Activated T-cell treated with anti-CD3 and anti-CD28 coated beads, Interleukin-2, amount 50 U/mL, for 48 hours (primary cell): ENCODE results near the gene GLB1L.

ENCODE experiments used
- DNase-seq, 2 experiments: peaks; one replicate each; pipeline ENCODE4 v3.0.0-alpha.2; 2020

Gene GLB1L

DNA sequence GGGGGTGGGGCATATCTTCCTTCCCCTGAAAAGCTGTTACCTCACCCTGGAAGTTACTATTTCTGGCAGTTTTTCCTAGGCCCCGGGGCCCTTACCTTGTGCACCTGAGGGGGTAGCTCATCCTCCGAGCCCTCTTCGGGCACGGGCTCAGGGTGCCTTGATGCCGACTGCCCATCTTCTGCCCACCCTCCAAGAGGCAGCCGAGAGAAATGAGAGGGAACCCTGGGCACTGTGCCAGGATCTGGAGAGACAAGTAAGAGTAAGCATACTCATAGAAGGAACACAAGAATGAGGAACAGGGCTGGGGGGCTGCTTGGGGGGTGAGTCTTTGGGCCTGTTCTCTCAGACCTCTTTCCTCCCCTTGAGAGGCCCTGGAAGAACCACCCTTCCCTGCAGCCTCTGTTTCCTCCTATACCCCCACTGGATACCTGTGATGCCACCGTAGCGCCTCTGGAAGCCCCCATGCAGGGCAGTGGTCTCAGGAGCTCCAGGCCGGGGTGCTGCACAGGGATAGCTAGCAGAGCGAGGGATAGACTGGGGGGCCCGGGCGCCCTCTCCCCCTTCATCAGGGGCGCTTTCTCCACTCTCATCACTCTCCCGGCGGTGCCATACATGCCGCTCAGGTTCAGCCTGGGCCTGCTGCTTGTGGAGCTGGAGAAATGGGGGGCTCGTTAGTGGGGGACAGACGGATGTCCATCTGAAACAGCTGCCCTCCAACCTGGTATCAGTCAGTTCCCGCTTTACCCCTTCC is 24.4 kb downstream of the GLB1L start:
- DNase-seq = no peak

DNA sequence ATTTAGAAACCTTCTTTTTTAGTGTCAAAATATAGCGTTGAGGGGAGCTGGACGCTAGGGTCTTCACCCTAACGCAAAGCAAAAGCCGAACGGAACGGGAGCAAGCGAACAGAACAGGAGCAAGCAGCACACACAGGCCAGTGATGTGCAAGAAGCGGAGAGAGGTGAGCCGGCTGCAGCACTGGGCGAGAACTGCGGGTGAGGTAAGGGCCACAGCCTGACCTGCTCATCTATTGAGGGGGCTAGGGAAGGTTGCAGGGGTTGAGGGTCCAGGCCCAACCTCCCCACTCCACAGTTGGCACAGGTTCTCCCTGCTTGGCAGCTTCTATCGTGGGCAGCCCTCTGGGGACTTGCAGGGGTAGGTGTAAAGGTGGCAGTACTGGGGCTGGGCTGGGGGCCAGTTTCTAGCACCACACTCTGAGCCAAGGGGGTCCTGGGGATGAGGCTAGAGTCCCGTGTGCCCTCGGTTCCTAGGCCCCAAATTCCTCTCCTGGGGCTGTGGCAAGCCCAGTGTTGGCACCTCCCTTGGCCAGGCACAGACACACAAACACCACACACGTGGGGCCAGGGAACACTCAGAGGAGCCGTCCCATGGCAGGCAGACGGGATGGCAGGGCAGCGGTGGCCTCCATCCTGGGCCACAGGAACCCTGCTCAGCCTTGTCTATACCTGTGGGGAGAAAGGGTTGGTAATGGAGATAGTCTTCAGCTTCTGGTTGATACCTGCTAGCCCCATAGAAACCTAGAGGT is 25.3 kb downstream of the GLB1L start:
- DNase-seq = no peak

GRCh38 chr2:219218732-219219701 is 26.2 kb downstream of the GLB1L start, which contains the start of gene ABCB6:
Gene ABCB6, minus strand, starts transcription at chr2:219218958. Its CDS starts 285 bp downstream, at chr2:219218673.
- peak; percentile 93 to 95 for DNase-seq

GRCh38 chr2:219218217-219218731 is 27.0 kb downstream of the GLB1L start:
- no peak for DNase-seq

DNA sequence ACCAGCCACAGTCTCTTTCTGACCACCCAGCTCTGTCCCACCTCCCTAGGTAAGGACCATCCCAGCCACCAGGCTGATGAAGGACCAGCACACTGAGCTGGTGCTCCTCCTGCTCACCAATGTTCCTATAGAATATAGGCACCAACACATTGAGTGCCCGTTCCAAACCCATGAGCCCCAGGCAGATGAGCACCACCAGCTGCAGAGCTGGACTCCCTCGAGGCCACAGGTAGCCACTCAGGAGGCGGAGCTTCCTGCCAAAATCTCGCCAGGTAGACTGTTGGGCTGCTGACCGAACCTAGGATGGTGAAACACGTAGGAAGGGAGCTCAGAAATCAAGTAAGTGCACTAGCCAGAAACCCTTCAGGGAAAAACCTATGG is 28.7 kb downstream of the GLB1L start:
- no peak for DNase-seq

DNA sequence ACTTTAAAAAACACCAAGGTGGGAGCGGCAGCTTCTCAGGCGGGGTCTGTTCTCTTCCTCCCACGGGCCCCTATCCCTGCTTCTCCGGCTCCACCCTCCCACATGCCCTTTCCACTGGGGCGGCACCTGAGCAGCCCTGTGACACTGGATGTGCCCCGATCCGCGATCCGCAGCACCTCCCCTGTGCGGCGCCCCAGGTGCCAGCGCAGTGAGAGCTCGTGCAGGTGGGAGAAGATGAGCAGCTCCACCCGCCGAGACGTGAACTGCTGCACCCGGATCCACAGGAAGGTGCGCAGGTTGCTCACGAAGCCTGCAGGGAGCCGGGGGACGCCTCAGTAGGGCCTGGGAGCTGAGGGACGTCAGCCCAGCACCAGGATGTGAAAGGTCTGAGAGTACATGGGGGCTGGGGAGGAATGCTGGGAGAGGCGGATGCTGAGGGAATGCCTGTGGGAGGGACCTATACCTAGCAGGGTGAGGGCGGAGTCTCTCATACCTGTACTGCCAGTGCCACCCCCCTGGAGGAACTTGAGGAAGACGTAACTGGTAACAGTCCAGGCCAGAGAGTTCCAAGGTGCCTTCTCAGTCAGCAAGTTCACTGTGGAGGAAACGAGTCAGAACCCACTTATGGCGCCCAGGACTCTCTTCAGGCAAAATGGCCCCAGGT is 29.2 kb downstream of the GLB1L start:
- no peak for DNase-seq

GRCh38 chr2:219214786-219215185 is 30.5 kb downstream of the GLB1L start:
- DNase-seq = no peak

DNA sequence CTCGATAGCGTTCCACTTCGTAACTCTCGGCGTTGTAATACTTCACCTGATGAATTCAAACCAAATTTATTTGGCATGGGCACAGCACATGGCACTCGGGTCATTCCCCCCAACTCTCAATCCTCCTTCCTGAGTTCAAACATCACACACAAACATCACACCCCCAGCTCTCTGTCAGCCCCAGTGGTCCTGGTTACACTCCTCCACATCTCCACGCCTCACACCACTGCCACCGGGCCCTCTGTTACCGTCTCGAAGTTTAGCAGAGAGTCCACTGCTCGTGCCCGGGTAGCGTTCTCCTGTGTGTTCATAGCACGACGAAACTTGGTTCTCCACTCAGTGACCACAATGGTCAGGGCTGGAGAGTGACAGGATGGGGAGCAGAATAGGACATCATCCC is 31.1 kb downstream of the GLB1L start:
- no peak for DNase-seq

- DNase-seq = no peak
Observed at GRCh38 chr2:219213486-219214071, 31.7 kb downstream of the GLB1L start.

DNA sequence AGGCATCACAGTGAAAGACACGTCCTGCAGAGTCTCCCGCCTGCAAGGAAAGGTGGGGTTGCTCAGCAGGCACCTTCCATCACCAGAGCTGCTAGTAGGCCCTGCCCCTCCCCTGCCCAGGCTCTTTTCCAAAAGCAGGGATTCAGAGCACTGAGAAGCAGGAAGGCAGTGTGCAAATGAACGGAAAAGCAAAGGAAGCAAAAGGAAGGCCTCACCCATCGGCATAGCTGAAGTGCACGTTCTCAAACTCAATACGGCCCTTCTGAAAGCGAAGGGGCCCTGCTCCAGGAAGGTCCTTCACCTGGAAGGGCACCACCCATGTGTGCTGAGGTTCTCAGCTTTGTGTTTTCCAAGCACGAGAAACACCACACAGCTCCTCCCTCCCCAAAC is 32.2 kb downstream of the GLB1L start:
- DNase-seq = no peak

GRCh38 chr2:219210886-219211362 is 34.3 kb downstream of the GLB1L start:
- DNase-seq = no peak

DNA sequence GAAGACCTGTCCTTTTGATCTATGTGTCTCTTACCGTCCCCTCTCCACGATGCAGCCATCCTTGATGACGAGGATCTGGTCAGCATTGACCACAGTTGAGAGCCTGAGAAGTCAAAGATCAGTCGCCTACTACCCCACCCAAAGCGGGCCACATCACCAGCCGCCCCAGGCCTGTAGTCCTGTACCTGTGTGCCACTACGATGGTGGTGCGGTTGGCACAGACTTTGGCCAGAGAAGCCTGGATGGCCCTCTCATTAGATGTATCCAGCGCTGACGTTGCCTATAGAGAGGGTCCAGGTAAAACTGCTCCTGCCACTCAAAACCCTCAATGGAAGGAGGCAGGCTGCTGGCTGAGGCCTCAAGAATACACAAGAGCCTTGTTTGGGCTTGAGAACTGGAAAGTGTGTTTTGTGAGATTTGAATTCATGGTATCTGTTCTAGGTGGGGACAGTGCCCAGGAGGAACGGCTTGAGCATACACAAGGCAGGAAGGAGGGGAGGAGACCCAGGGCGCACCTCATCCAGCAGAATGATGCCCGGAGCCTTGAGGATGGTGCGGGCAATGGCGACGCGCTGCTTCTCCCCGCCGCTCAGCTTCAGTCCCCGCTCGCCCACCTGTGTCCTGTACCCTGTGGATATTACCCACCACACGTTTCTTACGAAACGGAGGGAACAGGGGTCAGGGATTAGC is 34.9 kb downstream of the GLB1L start:
- no peak for DNase-seq

GRCh38 chr2:219209236-219210195 is 35.7 kb downstream of the GLB1L start:
- no peak for DNase-seq

GRCh38 chr2:219207884-219208740 is 37.1 kb downstream of the GLB1L start:
- no peak for DNase-seq

DNA sequence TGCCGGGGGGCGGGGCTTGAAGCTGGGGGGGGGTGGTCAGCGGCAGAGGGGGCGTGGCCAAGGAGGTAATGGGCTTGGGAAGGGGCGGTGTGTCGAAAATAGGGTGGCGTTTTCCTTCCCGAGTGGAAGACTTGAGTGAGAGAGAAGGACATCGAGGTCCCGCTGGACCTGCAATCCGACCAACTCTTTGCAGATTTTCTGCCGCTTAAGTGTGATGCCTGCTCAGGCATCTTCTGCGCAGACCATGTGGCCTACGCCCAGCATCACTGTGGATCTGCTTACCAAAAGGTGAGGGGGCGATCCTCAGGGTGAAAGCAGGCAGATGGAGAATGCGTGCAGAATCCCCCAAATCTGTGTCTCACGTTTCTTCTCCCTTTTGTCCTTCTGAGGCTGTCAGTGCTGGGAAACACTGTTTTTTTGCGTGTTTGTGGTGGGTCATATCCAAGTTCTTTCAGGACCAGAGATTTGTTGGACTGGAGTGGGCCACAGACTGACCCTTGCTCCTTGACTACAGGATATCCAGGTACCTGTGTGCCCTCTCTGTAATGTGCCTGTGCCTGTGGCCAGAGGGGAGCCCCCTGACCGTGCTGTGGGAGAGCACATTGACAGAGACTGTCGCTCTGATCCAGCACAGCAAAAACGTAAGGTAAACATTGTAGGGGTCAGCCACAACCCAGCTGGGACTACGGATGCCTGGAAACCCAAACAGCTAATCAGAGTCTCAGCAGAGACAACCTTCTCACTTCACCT is 37.9 kb downstream of the GLB1L start:
- no peak for DNase-seq

- DNase-seq = peak; percentile 95 to 96
Observed at GRCh38 chr2:219206328-219207133, 38.7 kb downstream of the GLB1L start, which contains the start of gene ZFAND2B. Gene ZFAND2B, plus strand, starts transcription at chr2:219206782. Its CDS starts 206 bp downstream, at chr2:219206988.

DNA sequence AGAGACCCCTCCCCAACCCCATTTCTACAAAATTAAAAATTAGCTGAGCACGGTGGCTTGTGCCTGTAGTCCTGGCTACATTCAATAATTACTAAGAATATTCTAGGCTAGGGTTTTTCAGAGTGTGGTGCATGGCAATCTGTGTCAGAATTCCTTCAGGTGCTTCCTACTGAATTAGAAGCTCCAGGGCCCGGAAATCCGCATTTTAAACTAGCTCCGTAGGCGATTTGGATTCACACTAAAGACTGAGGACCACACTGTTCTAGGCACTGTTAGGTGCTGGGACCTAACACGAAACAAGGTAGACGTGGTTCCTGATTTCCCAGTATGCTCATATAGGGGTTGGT is 39.3 kb downstream of the GLB1L start:
- no peak for DNase-seq
